Dedifferentiated amniotic fluid mesenchymal stem cell (primary cell): Measurements from ENCODE around the gene DDX5.
A peak's percentile ranks its signal among the peaks of the same experiment; 100 is the strongest.
"Not testable (repeated sequence)": the region's sequence is repeated elsewhere in the genome, so short reads cannot be mapped to it uniquely, and the experiment has no call there.

ENCODE experiments used
- DNase-seq: peaks from one replicate; pipeline ENCODE4 v3.0.0-alpha.2; 2016; ENCODE audit errors: extremely low spot score

The DDX5 gene

GRCh38 chr17:64507413-64507782 is 1.3 kb upstream of the DDX5 start:
- DNase-seq: peak; percentile 89

DNA sequence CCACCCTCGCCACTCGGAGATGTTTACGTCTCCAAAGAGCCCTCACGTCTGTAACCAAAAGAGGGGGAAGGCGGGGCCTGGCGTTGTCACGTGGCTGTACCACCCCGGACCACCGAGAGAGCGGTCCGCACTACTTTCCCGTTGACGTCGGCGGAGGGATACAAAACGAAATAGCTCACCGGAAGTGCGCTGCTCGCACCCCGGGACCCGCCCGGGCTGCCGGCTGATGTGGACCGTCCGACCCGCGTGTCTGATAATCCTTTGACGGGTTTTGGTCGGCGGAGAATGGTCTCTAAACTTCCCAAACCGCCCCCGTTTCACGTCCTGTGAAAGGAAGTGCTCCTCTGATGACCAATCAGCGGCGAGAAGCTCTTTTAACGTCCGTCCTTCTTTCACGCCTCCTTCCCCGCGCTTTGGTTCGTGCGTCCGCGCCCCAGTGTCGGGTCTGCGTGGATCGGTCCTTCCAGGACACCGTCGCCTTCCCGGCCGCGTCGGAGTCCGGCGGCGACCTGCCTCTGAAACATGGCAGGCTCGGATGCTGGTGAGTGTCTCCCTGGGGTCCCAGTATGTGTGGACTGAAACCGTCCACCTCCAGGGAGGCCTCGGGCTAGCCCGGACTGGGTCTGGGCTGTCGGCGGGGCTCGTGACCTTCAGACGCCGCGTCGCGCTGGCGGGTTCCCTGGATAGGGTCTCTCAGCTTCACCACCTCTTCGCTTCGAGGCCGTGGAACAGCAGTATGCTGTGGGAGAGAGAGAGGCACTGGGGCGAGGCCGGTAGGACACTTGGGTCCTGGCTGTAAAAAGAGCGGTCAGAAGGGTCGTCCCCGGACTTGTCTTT is 705 bp upstream of the DDX5 start, which contains the start of gene CEP95:
CEP95 (plus strand) TSS at position 402 of the 837 bp plus-strand sequence; CDS start at position 523, 121 bp downstream.
- DNase-seq: peak; percentile 97

DNA sequence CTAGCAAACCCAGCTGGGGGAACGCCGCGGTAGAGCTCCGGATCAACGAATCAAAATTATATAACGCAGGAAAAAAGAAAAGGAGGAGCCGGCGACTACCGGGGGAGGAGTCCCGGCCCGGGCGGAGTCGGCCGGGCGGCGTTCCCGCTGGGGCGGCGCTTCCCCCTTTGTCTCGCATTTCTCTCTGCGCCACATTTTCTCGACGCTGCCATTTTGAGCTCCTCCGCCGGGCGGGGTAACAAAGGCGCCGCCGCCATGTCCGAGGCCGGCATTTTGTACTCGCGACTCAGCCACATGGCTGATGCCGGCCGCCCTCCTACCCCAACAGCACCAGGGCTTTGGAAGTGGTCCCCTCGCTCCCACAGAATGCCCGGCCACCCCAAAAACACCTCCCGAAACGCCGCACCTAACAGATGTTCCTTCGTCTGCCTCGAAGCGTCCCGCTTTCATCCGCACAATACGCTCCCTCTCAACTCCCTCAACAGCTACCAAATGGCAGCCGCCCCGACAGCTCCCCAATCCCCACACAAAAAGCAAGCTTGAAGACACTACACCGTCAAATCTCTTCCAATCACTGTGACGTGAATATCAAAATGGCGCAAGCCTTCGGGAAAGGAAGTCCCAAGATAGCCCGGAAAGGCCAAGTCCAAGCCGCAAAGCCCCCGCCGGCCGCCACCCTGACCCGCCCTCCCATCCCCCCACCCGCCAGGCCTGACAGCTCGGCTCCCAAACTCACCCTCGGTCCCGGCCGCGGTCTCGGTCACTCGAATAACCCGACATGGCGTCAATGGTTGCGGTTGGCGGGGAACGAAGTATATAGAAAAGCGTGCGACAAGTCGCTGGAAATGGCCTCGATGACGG is 519 bp downstream of the DDX5 start:
- DNase-seq: peak; percentile 81

- no peak for DNase-seq
These were observed 1.2 kb downstream of the DDX5 start for GRCh38 chr17:64504769-64505339.

DNA sequence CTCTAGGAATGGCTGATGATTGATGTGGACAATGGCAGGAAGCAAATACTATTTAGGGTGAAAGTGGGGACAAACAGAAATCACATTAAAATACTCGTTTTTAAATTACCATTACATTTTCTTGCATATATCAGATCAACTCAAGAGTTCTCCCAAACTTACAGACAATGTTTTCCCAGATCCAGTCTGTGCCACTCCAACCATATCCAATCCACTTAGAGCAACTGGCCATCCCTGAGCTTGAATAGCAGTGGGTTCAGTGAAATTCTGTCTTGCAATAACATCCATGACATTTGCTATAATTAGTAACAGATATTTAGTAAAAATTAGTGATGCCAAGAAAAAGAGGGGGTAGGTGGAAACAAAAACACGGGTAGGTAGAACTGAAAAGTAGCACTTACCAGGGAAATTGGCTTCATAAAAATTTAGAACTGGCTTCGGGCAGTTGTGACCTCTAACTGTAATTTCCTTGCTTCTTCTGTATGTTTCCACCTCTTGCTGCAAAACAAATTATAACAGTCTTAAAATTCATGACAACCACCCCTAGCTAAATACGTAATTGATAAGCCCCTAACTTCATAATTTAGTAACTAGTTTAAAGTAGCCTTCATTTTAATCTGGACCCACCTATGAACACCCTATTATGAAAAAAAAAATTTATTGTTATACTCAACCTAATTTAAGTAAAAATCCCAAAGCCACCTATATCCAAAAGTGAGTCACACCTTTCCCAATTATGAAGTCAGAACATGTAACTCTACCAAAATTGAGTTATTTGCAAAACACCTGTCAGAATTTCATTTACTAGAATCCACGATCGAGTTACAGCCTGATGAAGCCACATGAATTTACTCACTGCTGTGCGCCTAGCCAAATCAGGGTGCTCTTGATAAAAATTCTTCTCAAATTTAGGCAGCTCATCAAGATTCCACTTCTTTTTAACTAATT is 2.0 kb downstream of the DDX5 start:
- DNase-seq: no peak

GRCh38 chr17:64503341-64503740 is 2.7 kb downstream of the DDX5 start:
- DNase-seq: no peak

GRCh38 chr17:64502809-64503208 is 3.3 kb downstream of the DDX5 start:
- no peak for DNase-seq

- no peak for DNase-seq
These were observed 4.1 kb downstream of the DDX5 start for GRCh38 chr17:64502021-64502420.

GRCh38 chr17:64500862-64501765 is 5.0 kb downstream of the DDX5 start:
- no peak for DNase-seq

DNA sequence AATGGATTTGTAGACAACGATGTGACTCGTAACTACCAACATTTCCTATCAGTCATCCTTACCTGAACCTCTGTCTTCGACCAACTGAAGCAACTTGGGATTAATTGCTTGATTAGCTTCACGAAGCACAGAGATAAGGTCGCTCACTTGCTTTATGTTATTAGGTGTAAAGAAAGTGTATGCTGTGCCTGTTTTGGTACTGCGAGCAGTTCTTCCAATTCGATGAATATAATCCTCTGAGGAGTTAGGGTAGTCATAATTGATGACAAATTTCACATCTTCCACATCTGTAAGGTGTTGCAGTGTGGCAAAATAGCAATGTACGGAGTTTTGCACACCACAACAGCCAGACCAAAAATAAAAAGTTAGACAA is 5.6 kb downstream of the DDX5 start:
- DNase-seq: no peak

DNA sequence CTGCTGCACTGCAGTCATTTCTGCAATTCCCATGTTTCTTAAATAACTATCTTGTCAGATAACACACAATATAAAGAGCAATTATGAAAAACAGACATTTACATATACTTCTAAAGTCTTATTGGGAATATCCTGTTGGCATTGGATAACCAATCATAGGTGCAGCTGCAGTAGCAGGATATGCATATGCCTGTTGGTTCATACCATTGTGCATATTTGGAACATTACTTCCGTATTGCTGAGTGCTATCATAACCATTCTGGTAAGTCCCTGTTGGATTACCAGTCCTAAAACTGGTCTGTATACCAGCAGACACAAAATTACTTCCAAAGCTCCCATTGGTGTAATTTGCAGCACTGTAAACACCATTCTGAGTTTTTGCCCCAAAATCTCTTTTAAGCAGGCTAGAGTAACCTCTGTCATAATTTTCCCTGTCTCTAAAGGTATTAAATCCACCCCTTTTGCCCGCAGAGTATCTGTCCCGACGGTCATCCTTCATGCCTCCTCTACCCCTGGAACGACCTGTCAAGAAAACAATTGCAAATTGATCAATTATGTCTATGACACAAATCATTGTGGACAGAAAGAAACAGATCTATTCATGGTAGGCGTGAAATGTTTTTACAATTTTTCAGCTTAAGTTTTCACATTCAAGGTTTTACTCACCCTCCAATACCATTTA is 6.1 kb downstream of the DDX5 start:
- no peak for DNase-seq

GRCh38 chr17:64498308-64499203 is 7.5 kb downstream of the DDX5 start:
- DNase-seq: no peak

DNA sequence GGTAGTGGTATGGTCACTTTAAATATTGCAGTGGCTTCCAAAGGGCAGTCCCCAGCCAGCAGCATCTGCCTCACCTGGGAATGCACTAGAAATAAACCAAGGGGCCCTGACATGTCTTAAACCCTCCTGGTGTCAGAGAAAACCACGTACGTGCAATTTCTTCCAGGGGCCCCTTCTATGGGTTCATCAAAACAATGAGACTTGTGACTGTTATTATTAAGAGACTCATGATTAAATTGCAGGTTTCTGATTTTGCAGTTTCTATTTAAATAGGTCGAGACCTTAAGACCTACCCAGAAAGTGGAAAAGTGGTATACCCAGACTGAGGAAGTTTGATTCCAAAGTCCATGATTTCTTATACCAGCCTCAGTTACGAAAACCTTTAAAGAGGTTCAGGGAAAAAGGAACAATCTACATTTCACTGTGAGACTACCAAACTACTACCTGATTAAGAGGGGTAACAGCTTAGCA is 8.5 kb downstream of the DDX5 start:
- DNase-seq: no peak

DNA sequence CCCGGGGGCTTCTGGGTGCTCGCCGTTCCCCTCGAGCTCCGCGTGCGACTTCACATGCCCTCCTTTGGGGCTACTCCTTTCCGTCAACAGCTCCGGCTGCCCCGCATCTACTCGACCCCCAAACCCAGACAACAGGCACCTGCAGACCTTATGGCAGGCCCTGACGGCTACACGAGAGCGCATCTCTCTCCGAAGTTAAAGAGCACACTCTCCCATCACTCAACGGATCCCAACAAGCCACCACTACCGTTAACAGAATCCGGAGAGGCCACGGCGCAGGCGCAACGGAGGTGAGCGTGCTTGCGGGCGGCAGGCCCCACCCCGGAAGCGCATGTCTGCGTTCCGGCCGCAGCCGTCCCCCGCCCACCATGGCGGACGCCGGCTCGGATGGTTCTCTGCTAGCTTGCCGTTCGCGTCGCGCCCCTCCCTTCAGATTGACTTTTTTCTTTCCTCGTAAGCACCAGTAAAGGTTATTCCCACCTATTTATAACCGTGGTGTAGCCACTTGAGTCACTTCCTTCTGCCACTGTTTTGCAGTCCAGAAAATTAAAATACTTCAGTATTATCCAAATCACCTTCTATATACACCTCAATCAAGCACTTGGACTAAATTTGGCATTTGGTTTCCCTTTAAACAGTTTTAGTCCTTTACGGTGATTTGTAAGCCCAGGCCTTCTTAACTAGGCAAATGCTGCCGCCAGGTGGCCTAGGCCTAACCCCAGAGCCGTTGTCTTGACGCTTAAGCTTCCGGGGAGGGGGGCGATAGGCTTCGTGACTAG is 9.1 kb downstream of the DDX5 start, which contains the start of gene POLG2:
POLG2 (minus strand) TSS at position 269 of the 779 bp plus-strand sequence; CDS start at position 183, 86 bp downstream.
- peak; percentile 86 for DNase-seq

- no peak for DNase-seq
These were observed 9.7 kb downstream of the DDX5 start for GRCh38 chr17:64496348-64496785.

DNA sequence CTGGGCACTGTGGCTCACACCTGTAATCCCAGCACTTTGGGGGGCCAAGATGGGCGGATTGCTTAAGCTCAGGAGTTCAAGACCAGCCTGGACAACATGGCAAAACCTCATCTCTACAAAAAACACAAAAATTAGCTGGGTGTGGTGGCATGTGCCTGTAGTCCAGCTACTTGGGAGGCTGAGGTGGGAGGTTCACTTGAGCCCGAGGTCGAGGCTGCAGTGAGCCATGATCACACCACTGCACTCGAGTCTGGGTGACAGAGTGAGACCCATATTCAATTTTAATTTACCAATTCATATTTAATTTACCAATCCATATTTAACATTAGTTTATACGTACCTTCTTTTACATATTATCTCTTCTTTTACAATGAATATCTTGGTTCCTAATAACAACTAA is 10.8 kb downstream of the DDX5 start:
- DNase-seq: not testable (repeated sequence)

DNA sequence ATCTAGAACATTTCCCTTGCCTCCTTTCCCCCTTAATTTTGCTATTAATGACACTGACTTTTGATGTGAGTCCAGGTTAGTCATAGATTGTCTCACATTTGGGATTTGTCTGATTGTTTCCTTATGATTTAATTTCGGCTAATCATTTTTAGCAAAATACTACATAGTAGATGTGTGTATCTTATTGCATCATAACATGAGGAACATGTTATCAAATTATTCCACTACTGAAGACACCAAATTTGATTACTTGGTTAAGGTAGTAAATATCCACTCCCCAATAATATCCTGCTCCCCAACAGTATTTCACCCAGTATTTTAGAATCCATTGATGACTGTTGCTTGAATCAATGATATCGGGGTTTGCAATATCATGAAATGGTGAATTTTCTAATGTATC is 12.0 kb downstream of the DDX5 start:
- no peak for DNase-seq
